Neural crest cell (in vitro differentiated cells): ENCODE measurements around the gene IFNA8. TPM values are rescaled to one million over a fixed set of nuclear protein-coding genes. Genes with fewer than 3 reads are reported as not detected.
A peak's percentile ranks its signal among the peaks of the same experiment; 100 is the strongest.

Source experiments
- DNase-seq: peaks from one replicate; pipeline ENCODE4 v3.0.0; 2021; ENCODE audit warnings: low read depth, mixed read lengths, low spot score
- H3K27ac Mint-ChIP-seq: one replicate; pipeline ENCODE4 v1.8.0; 2021; ENCODE audit warnings: mild to moderate bottlenecking, mixed read lengths; ENCODE audit not compliant: unreplicated experiment
- H3K27me3 Mint-ChIP-seq: 2 replicates; pipeline ENCODE4 v1.8.0; 2021; ENCODE audit warnings: low read depth, mild to moderate bottlenecking, mixed read lengths
- H3K36me3 Mint-ChIP-seq: 2 replicates; pipeline ENCODE4 v1.8.0; 2021; ENCODE audit warnings: low read depth, mild to moderate bottlenecking, mixed read lengths
- H3K4me1 Mint-ChIP-seq: 2 replicates; pipeline ENCODE4 v1.8.0; 2021; ENCODE audit warnings: mixed read lengths
- H3K4me3 Mint-ChIP-seq: one replicate; pipeline ENCODE4 v1.8.0; 2021; ENCODE audit warnings: mild to moderate bottlenecking, mixed read lengths
- H3K9me3 Mint-ChIP-seq: 2 replicates; pipeline ENCODE4 v1.8.0; 2021; ENCODE audit warnings: mixed read lengths
- CTCF ChIP-seq: fragments of 200-600 bp; sonication (generic); conservative IDR thresholded peaks from 2 replicates; pipeline ENCODE4 v1.5.0; 2021; ENCODE audit warnings: antibody characterized with exemption, mild to moderate bottlenecking
- total RNA-seq: library from RNA; stranded (reverse); gene quantifications from 2 replicates; pipeline ENCODE4 v1.2.1, GENCODE V29; 2021

Gene IFNA8
- total RNA-seq, 1 donor from 2014 or later: not detected

- TF ChIP-seq CTCF: peak; percentile 28
Measured at GRCh38 chr9:21413624-21414023, 4.7 kb downstream of the IFNA8 start.

GRCh38 chr9:21414220-21414940 is 5.5 kb downstream of the IFNA8 start:
- H3K27me3 Mint-ChIP-seq: no peaks in the 10 kb centered on the region
- no peaks in the 10 kb centered on the region for H3K36me3 Mint-ChIP-seq
- no peak for TF ChIP-seq CTCF
- no peak overlapping the region for H3K27ac Mint-ChIP-seq
- no peak overlapping the region for H3K4me3 Mint-ChIP-seq
- DNase-seq: no peak
- peaks cover 2% of the 10 kb centered on the region for H3K9me3 Mint-ChIP-seq
- peaks cover 4% of the 10 kb centered on the region for H3K4me1 Mint-ChIP-seq

More at GRCh38 chr9:21413624-21414023, 4.7 kb downstream of the IFNA8 start:
- H3K9me3 Mint-ChIP-seq: peaks cover 2% of the 10 kb centered on the region
- H3K4me1 Mint-ChIP-seq: peaks cover 4% of the 10 kb centered on the region
- no peak for DNase-seq
- no peaks in the 10 kb centered on the region for H3K36me3 Mint-ChIP-seq
- no peaks in the 10 kb centered on the region for H3K27me3 Mint-ChIP-seq
- no peak overlapping the region for H3K4me3 Mint-ChIP-seq
- H3K27ac Mint-ChIP-seq: no peak overlapping the region

GRCh38 chr9:21415493-21416267 is 6.8 kb downstream of the IFNA8 start:
- Mint-ChIP-seq H3K36me3 (no peaks in the 10 kb centered on the region), H3K9me3 (peaks cover 2% of the 10 kb centered on the region), H3K27me3 (no peaks in the 10 kb centered on the region), H3K4me1 (peaks cover 4% of the 10 kb centered on the region), H3K27ac (no peak overlapping the region), H3K4me3 (no peak overlapping the region)
- DNase-seq: no peak
- TF ChIP-seq CTCF: no peak

GRCh38 chr9:21428235-21428634 is 19.3 kb downstream of the IFNA8 start:
- Mint-ChIP-seq H3K9me3 (no peaks in the 10 kb centered on the region), H3K4me1 (peaks cover 5% of the 10 kb centered on the region), H3K36me3 (no peaks in the 10 kb centered on the region), H3K27me3 (no peaks in the 10 kb centered on the region), H3K27ac (no peak overlapping the region), H3K4me3 (no peak overlapping the region)
- TF ChIP-seq CTCF: no peak
- DNase-seq: no peak

GRCh38 chr9:21429191-21429590 is 20.3 kb downstream of the IFNA8 start:
- Mint-ChIP-seq H3K4me3 (no peak overlapping the region), H3K9me3 (no peaks in the 10 kb centered on the region), H3K27ac (no peak overlapping the region), H3K27me3 (no peaks in the 10 kb centered on the region), H3K4me1 (peaks cover 15% of the 10 kb centered on the region), H3K36me3 (no peaks in the 10 kb centered on the region)
- DNase-seq: no peak
- TF ChIP-seq CTCF: no peak
